Measurements from ENCODE around the gene TANC1. TPM values are rescaled to one million over a fixed set of nuclear protein-coding genes. Genes with fewer than 3 reads are reported as not detected.

TANC1 gene
- total RNA-seq, 1 donor, result 34.7 TPM

DNA sequence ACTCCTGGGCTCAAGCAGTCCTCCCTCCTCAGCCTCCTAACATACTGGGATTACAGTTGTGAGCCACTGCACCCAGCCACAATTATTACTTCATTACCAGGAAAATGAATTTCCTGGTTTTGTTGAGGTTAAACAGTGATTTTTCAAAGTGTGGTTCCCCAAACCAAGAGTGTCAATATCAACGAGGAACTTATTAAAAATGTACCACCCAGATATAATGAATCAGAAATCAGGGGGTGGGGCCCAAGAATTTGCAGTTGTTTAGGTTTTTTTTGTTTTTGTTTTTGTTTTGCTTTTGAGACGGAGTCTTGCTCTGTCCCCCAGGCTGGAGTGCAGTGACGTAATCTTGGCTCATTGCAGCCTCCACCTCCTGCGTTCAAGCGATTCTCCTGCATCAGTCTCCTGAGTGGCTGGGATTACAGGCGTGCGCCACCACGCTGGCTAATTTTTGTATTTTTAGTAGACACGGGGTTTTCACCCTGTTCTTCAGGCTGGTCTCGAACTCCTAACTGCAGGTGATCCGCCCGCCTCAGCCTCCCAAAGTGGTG, 224.0 kb downstream of the TANC1 start:
- Histone ChIP-seq H3K9me3 (ENCODE audit: low read depth, low read length) (no peaks in the 10 kb centered on the region), H3K4me2 (ENCODE audit: insufficient read depth, low read length) (no peak overlapping the region), H3K79me2 (ENCODE audit: insufficient read depth, low read length) (no peaks in the 10 kb centered on the region), H3K4me3 (ENCODE audit: insufficient read depth, low read length) (no peak overlapping the region), H3K36me3 (ENCODE audit: insufficient read depth, low read length) (peaks cover 32% of the 10 kb centered on the region), H3K4me1 (ENCODE audit: insufficient read depth, low read length) (no peaks in the 10 kb centered on the region), H4K20me1 (ENCODE audit: insufficient read depth, low read length) (no peaks in the 10 kb centered on the region), H3K27me3 (ENCODE audit: insufficient read depth, low read length) (no peaks in the 10 kb centered on the region), H3K27ac (ENCODE audit: low read depth, low read length) (no peak overlapping the region), H2AFZ (ENCODE audit: low read length) (no peak overlapping the region)
- no peak for DNase-seq (ENCODE audit: insufficient read length, low spot score, missing footprints)
- no peak for TF ChIP-seq CTCF (IDR thresholded peaks at IDR 0.05; ENCODE audit: extremely low read depth, low read depth, low read length)

GRCh38 chr2:159193791-159194190, 225.4 kb downstream of the TANC1 start:
- Histone ChIP-seq H3K27ac (ENCODE audit: low read depth, low read length) (no peak overlapping the region), H2AFZ (ENCODE audit: low read length) (no peak overlapping the region), H3K9me3 (ENCODE audit: low read depth, low read length) (no peaks in the 10 kb centered on the region), H3K36me3 (ENCODE audit: insufficient read depth, low read length) (peaks cover 33% of the 10 kb centered on the region), H3K4me1 (ENCODE audit: insufficient read depth, low read length) (no peaks in the 10 kb centered on the region), H3K4me3 (ENCODE audit: insufficient read depth, low read length) (no peak overlapping the region), H3K27me3 (ENCODE audit: insufficient read depth, low read length) (no peaks in the 10 kb centered on the region), H3K4me2 (ENCODE audit: insufficient read depth, low read length) (no peak overlapping the region), H3K79me2 (ENCODE audit: insufficient read depth, low read length) (no peaks in the 10 kb centered on the region), H4K20me1 (ENCODE audit: insufficient read depth, low read length) (no peaks in the 10 kb centered on the region)
- no peak for DNase-seq (ENCODE audit: insufficient read length, low spot score, missing footprints)
- no peak for TF ChIP-seq CTCF (IDR thresholded peaks at IDR 0.05; ENCODE audit: extremely low read depth, low read depth, low read length)

GRCh38 chr2:159194241-159194640, 225.8 kb downstream of the TANC1 start:
- Histone ChIP-seq H3K4me2 (ENCODE audit: insufficient read depth, low read length) (no peak overlapping the region), H4K20me1 (ENCODE audit: insufficient read depth, low read length) (no peaks in the 10 kb centered on the region), H3K36me3 (ENCODE audit: insufficient read depth, low read length) (peaks cover 37% of the 10 kb centered on the region), H3K79me2 (ENCODE audit: insufficient read depth, low read length) (no peaks in the 10 kb centered on the region), H3K4me1 (ENCODE audit: insufficient read depth, low read length) (no peaks in the 10 kb centered on the region), H2AFZ (ENCODE audit: low read length) (no peak overlapping the region), H3K9me3 (ENCODE audit: low read depth, low read length) (no peaks in the 10 kb centered on the region), H3K27ac (ENCODE audit: low read depth, low read length) (no peak overlapping the region), H3K4me3 (ENCODE audit: insufficient read depth, low read length) (no peak overlapping the region), H3K27me3 (ENCODE audit: insufficient read depth, low read length) (no peaks in the 10 kb centered on the region)
- no peak for TF ChIP-seq CTCF (IDR thresholded peaks at IDR 0.05; ENCODE audit: extremely low read depth, low read depth, low read length)
- no peak for DNase-seq (ENCODE audit: insufficient read length, low spot score, missing footprints)

DNA sequence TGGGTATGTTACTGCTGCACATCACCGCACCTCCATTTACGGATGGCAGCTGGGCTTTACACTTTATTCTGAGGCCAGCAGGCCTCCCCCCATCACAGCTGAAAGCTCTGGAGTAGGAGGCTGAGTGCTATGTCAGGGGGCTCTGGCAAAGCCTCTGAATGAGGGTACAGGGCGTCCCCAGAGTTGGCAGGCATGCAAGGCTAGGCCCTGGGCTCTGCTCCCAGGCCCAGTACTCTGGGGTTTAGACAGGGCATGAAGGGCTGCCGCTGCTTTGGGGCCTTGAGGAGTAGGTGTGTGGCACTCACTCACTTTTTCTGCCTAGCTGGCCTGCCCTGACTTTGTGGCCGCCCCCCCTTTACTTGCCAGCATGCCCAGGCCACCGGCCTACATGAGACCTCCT, 227.3 kb downstream of the TANC1 start:
- H3K4me2 ChIP-seq (ENCODE audit: insufficient read depth, low read length), result no peak overlapping the region
- H3K4me3 ChIP-seq (ENCODE audit: insufficient read depth, low read length), result no peak overlapping the region
- H3K36me3 ChIP-seq (ENCODE audit: insufficient read depth, low read length), result peaks cover 42% of the 10 kb centered on the region
- H3K4me1 ChIP-seq (ENCODE audit: insufficient read depth, low read length), result peaks cover 8% of the 10 kb centered on the region
- H3K9me3 ChIP-seq (ENCODE audit: low read depth, low read length), result no peaks in the 10 kb centered on the region
- H3K79me2 ChIP-seq (ENCODE audit: insufficient read depth, low read length), result no peaks in the 10 kb centered on the region
- no peak overlapping the region for H3K27ac ChIP-seq (ENCODE audit: low read depth, low read length)
- no peak for TF ChIP-seq CTCF (IDR thresholded peaks at IDR 0.05; ENCODE audit: extremely low read depth, low read depth, low read length)
- no peaks in the 10 kb centered on the region for H3K27me3 ChIP-seq (ENCODE audit: insufficient read depth, low read length)
- H4K20me1 ChIP-seq (ENCODE audit: insufficient read depth, low read length), result no peaks in the 10 kb centered on the region
- DNase-seq (ENCODE audit: insufficient read length, low spot score, missing footprints), result no peak
- no peak overlapping the region for H2AFZ ChIP-seq (ENCODE audit: low read length)

Data from osteoblast (primary cell).